AG09319 (cell line): Measurements from ENCODE around the gene SYNGR4.

Source experiments
- DNase-seq: peaks from one replicate; pipeline ENCODE4 v3.0.0-alpha.2; 2010; ENCODE audit warnings: low read depth; ENCODE audit errors: extremely low read depth
- TF ChIP-seq, protein P1 (sequence below): IDR thresholded peaks from 2 replicates; pipeline ENCODE4 v1.5.1; 2011; ENCODE audit warnings: low read depth, mild to moderate bottlenecking, inconsistent platforms, low read length, moderate library complexity

SYNGR4 gene

DNA sequence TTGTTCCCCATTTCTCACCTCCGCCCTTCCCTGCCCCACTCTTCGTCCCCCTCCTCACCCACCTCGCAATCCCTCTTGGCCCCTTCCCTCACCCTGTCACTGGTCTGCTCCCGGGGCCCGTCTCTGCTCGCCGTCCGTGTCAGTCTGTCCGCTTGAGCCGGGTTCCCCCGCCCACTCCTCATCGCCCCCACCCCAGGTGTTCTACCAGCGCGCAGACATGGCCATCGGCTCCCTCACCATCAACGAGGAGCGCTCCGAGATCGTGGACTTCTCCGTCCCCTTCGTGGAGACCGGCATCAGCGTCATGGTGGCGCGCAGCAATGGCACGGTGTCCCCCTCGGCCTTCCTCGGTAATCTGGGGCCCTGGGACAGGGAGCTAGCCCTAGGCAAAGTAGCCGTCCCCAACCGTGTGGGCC, 51.6 kb downstream of the SYNGR4 start:
- TF ChIP-seq, protein P1, sequence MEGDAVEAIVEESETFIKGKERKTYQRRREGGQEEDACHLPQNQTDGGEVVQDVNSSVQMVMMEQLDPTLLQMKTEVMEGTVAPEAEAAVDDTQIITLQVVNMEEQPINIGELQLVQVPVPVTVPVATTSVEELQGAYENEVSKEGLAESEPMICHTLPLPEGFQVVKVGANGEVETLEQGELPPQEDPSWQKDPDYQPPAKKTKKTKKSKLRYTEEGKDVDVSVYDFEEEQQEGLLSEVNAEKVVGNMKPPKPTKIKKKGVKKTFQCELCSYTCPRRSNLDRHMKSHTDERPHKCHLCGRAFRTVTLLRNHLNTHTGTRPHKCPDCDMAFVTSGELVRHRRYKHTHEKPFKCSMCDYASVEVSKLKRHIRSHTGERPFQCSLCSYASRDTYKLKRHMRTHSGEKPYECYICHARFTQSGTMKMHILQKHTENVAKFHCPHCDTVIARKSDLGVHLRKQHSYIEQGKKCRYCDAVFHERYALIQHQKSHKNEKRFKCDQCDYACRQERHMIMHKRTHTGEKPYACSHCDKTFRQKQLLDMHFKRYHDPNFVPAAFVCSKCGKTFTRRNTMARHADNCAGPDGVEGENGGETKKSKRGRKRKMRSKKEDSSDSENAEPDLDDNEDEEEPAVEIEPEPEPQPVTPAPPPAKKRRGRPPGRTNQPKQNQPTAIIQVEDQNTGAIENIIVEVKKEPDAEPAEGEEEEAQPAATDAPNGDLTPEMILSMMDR, result no peak

DNA sequence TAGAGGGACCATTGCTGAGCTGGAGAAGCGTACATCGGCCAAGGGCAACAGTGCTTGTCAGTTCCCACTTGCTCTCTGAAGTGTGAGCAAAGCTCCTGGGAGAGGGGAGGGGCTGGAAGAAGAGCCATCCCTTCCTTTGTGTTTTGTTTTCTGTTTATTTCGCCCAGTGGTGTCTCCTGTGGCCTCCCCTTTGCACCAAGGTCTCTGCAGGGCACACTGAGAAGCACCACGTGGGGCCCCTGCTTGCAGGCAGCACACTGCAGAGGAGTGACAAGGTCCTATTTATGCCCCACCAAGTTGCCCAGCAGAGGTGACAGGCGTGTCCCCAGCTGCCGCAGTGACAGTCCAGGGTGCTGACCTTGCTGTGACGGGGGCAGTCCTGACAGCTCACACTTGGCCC, 53.3 kb downstream of the SYNGR4 start:
- no peak for DNase-seq
- TF ChIP-seq, protein P1, result no peak

More for the DNA sequence above, 51.6 kb downstream of the SYNGR4 start:
- no peak for DNase-seq

DNA sequence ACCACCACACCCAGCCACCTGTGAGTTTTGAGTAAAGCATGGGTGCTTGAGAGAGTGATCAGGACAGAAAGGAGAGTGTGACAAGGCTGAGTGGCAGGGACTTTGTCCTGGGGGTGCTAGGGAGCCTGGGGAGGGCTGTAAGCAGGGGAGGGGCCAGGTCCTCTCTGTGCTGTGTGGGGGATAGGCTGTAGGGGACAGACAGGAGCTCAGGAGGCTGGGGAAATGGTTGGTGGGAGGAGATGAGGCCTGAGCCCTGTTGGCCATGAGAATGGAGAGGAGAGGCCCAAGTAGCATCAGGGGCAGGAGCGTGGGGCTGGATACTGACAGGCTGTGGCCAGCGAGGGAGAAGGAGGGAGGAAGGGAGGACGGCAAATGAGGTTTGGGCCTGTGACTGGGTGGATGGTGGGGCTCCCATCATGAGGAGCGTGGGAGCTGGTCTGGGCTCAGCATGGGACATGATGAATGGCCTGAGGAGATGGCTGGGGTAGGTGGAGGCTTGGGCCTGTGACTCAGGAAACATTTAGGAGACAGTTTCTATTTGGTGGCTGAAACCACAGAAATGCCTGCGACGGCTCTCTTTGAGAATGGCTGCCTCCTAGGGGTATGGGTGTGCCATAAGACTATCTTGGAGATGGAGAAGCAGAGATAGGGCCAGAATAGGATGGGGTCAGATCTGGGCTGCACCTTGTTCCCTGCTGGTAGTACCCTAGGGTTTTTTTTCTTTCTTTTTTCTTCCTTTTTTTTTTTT, 54.3 kb downstream of the SYNGR4 start:
- no peak for DNase-seq
- TF ChIP-seq, protein P1, result no peak

DNA sequence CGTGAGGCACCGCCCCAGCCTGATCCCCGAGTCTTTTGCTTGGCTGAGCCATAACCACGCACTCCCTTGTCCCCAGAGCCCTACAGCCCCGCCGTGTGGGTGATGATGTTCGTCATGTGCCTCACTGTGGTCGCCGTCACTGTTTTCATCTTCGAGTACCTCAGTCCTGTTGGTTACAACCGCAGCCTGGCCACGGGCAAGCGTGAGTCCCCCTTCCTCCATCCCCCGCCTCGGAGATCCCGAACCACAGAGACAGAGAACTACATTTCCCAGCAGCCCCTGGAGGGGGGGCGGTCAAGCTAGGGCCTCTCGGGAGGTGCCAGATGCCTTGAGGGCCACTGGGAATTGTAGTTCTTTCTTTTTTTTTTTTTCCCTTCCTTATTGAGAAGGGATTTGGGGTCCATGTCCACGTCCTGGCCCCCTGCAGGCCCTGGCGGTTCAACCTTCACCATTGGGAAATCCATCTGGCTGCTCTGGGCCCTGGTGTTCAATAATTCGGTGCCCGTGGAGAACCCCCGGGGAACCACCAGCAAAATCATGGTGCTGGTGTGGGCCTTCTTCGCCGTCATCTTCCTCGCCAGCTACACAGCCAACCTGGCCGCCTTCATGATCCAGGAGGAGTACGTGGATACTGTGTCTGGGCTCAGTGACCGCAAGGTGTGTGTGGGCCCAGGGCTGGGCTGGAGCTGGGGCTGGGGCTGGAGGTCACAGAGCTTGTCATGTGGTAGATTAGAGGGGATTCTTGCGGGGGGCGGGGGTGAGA, 55.2 kb downstream of the SYNGR4 start:
- no peak for DNase-seq
- TF ChIP-seq, protein P1, result no peak

DNA sequence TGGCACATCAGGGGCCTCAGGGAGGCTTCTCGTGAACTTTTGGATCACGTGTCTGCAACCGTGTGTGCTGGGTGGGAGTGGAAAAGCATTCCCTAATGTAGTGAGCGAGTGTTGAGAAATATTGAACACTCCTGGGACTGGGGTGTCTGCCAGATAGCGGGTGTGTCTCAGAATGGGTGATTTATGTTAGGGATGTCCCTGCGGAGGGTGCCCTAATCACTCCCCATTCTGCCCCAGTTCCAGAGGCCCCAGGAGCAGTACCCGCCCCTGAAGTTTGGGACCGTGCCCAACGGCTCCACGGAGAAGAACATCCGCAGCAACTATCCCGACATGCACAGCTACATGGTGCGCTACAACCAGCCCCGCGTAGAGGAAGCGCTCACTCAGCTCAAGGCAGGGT, 57.4 kb downstream of the SYNGR4 start:
- TF ChIP-seq, protein P1, result no peak

DNA sequence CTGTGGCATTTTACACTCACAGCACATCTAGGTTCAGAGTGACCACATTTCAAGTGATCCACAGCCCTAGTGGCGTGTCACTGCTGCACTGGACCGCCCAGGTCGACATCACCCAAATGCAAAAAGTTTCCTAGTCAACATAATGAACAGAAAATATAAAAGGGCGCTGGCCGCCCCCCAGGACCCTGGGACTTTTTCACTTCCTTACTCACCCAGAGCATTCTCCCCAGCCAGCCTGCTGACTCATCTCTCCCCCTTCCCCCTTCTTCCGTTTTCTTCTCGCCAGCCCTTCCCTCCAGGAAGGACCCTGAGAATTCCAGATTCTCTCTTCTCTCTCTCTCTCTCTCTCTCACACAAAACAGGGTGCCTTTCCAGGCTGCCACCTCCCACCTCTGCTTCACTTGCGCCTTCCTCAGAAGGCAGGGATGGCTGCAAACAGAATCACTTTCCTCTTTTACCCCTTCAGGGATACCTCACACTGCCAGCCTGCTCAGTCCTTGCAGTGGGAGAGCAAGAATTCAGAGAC, 60.6 kb downstream of the SYNGR4 start:
- TF ChIP-seq, protein P1, result no peak
- DNase-seq, result no peak

More for the DNA sequence above, 57.4 kb downstream of the SYNGR4 start:
- no peak for DNase-seq
